A549 (cell line): Measurements from ENCODE around the gene PRDM10. TPM values are rescaled to one million over a fixed set of nuclear protein-coding genes. Genes with fewer than 3 reads are reported as not detected.

ENCODE experiments used
- ATAC-seq, 2 experiments: fragments of 200-7000 bp in 1 of 2; fragments of >200 bp in 1 of 2; cut with Nextera tagmentation in 1 of 2; cut with Tn5 transposase in 1 of 2; 3 replicates each; pipeline versions ENCODE4 v1.8.0 to v1.9.1; 2018 to 2020; ENCODE audit warnings: mild to moderate bottlenecking in 1 of 2, moderate library complexity in 1 of 2
- CTCF ChIA-PET: fragments of 300-600 bp; sonication (Branson Sonifier 250); formaldehyde crosslinking; extraction: SDS; loops from one replicate; lab custom pipeline; 2021; ENCODE audit warnings: antibody characterized with exemption, inconsistent platforms; lab: Yijun Ruan, JAX
- POLR2A ChIA-PET: fragments of 350-600 bp; formaldehyde crosslinking; extraction: SDS; loops from one replicate; lab custom pipeline; 2021; ENCODE audit warnings: antibody characterized with exemption, inconsistent platforms; lab: Yijun Ruan, JAX
- DNase-seq, 2 experiments: peaks; one replicate each; pipeline versions ENCODE4 v3.0.0 to v3.0.0-alpha.2; 2011 to 2016; ENCODE audit warnings: low read depth in 1 of 2, low spot score in 1 of 2
- FAIRE-seq: peaks from 2 replicates; lab custom pipeline; 2011; peaks lifted over from hg19 to GRCh38; lab: Jason Lieb, UNC
- H3K27ac ChIP-seq, 2 experiments: fragments of >200 bp; sonication (Bioruptor Twin); formaldehyde crosslinking; 3 replicates each; pipeline ENCODE4 v1.5.1; 2016 to 2017
- H3K4me1 ChIP-seq: fragments of >200 bp; sonication (Bioruptor Twin); formaldehyde crosslinking; 3 replicates; pipeline ENCODE4 v1.6.1; 2016
- H3K4me2 ChIP-seq: fragments of >200 bp; sonication (Bioruptor Twin); formaldehyde crosslinking; 3 replicates; pipeline ENCODE4 v1.6.1; 2016
- H3K4me3 ChIP-seq: fragments of >200 bp; sonication (Bioruptor Twin); formaldehyde crosslinking; 3 replicates; pipeline ENCODE4 v1.5.1; 2016
- H3K9me3 ChIP-seq: fragments of >200 bp; sonication (Bioruptor Twin); formaldehyde crosslinking; 3 replicates; pipeline ENCODE4 v1.6.1; 2016
- ATOH8 ChIP-seq: fragments of 250-450 bp; sonication (Bioruptor Pico); IDR thresholded peaks from 2 replicates; pipeline ENCODE4 v1.5.0; 2020; ENCODE audit warnings: low read depth, mild to moderate bottlenecking, moderate library complexity
- BHLHE40 ChIP-seq: IDR thresholded peaks from 2 replicates; pipeline ENCODE4 v1.6.1; 2012; ENCODE audit warnings: low read depth, low read length, inconsistent platforms
- CBX2 ChIP-seq: fragments of 200-600 bp; sonication (generic); IDR thresholded peaks from 2 replicates; pipeline ENCODE4 v1.6.1; 2016; ENCODE audit warnings: low read depth, mild to moderate bottlenecking, borderline replicate concordance
- CEBPB ChIP-seq, 2 experiments: fragments of >200 bp in 1 of 2; sonication (Bioruptor Twin) in 1 of 2; formaldehyde crosslinking in 1 of 2; IDR thresholded peaks; 2 replicates each; pipeline ENCODE4 v1.6.1; 2012 to 2016
- CHD2 ChIP-seq: fragments of 150-350 bp; IDR thresholded peaks from 2 replicates; pipeline ENCODE4 v1.6.1; 2014; ENCODE audit warnings: low read length; ENCODE audit not compliant: partially characterized antibody
- ELK1 ChIP-seq: fragments of 150-350 bp; IDR thresholded peaks from 2 replicates; pipeline ENCODE4 v1.6.1; 2014; ENCODE audit warnings: low read depth, mild to moderate bottlenecking, low read length
- EP300 ChIP-seq, 2 experiments: fragments of >200 bp; sonication (Bioruptor Twin); formaldehyde crosslinking; IDR thresholded peaks; 2 replicates in 1 of 2; 3 replicates in 1 of 2; pipeline ENCODE4 v1.6.1; 2016 to 2017
- ESRRA ChIP-seq: fragments of 150-350 bp; IDR thresholded peaks from 2 replicates; pipeline ENCODE4 v1.6.1; 2014; ENCODE audit warnings: mild to moderate bottlenecking, low read length, borderline replicate concordance
- FOSL2 ChIP-seq, 2 experiments: fragments of 450-650 bp in 1 of 2; fragments of >200 bp in 1 of 2; sonication (Bioruptor Twin) in 1 of 2; formaldehyde crosslinking; IDR thresholded peaks; 2 replicates each; pipeline versions ENCODE4 v1.5.0 to v1.6.1; 2016 to 2020; ENCODE audit warnings: mild to moderate bottlenecking in 1 of 2, moderate library complexity in 1 of 2
- GATA3 ChIP-seq: IDR thresholded peaks from 2 replicates; pipeline ENCODE4 v1.6.1; 2012; ENCODE audit warnings: borderline replicate concordance
- HOXA7 ChIP-seq: fragments of 250-450 bp; sonication (Bioruptor Pico); IDR thresholded peaks from 2 replicates; pipeline ENCODE4 v1.5.0; 2020; ENCODE audit warnings: mild to moderate bottlenecking, moderate library complexity
- JUN ChIP-seq, 2 experiments: fragments of >200 bp; sonication (Bioruptor Twin); formaldehyde crosslinking; IDR thresholded peaks; 2 replicates in 1 of 2; 3 replicates in 1 of 2; pipeline ENCODE4 v1.6.1; 2016 to 2017
- KDM1A ChIP-seq: fragments of 200-600 bp; sonication (generic); IDR thresholded peaks from 2 replicates; pipeline ENCODE4 v1.6.1; 2016; ENCODE audit warnings: low read depth, mild to moderate bottlenecking
- MAFK ChIP-seq: fragments of 450-650 bp; IDR thresholded peaks from 2 replicates; pipeline ENCODE4 v1.6.1; 2014; ENCODE audit not compliant: partially characterized antibody
- MAZ ChIP-seq: fragments of 150-350 bp; IDR thresholded peaks from 2 replicates; pipeline ENCODE4 v1.6.1; 2014; ENCODE audit warnings: antibody characterized with exemption, low read depth, low read length, borderline replicate concordance
- NPAS2 ChIP-seq: fragments of 250-450 bp; sonication (Bioruptor Pico); IDR thresholded peaks from 2 replicates; pipeline ENCODE4 v1.8.0; 2022; ENCODE audit warnings: mild to moderate bottlenecking, moderate library complexity, borderline replicate concordance
- POLR2A ChIP-seq: IDR thresholded peaks from 2 replicates; pipeline ENCODE4 v1.6.1; 2012; ENCODE audit warnings: mild to moderate bottlenecking, low read length
- RAD21 ChIP-seq, 2 experiments: fragments of >200 bp in 1 of 2; sonication (Bioruptor Twin) in 1 of 2; formaldehyde crosslinking in 1 of 2; IDR thresholded peaks in 1 of 2; conservative IDR thresholded peaks in 1 of 2; 2 replicates in 1 of 2; 3 replicates in 1 of 2; pipeline ENCODE4 v1.6.1; 2012 to 2018; ENCODE audit warnings: inconsistent platforms in 1 of 2
- SMC3 ChIP-seq: fragments of >200 bp; sonication (Bioruptor Twin); formaldehyde crosslinking; IDR thresholded peaks from 3 replicates; pipeline ENCODE4 v1.6.1; 2018; ENCODE audit warnings: inconsistent platforms
- SREBF2 ChIP-seq: fragments of 450-650 bp; IDR thresholded peaks from 2 replicates; pipeline ENCODE4 v1.6.1; 2014; ENCODE audit warnings: mild to moderate bottlenecking, moderate library complexity
- USF2 ChIP-seq: fragments of 450-650 bp; IDR thresholded peaks from 2 replicates; pipeline ENCODE4 v1.6.1; 2014; ENCODE audit warnings: antibody characterized with exemption
- ZC3H11A ChIP-seq: fragments of 450-650 bp; IDR thresholded peaks from 2 replicates; pipeline ENCODE4 v1.6.1; 2014; ENCODE audit warnings: antibody characterized with exemption, mild to moderate bottlenecking
- ZFP36 ChIP-seq: fragments of 450-650 bp; IDR thresholded peaks from 2 replicates; pipeline ENCODE4 v1.6.1; 2014; ENCODE audit warnings: borderline replicate concordance; ENCODE audit not compliant: partially characterized antibody
- WGBS: methylation state at CpG from one replicate; pipeline ENCODE4 v1.1.6; 2017; ENCODE audit errors: missing lambda C conversion rate; 5-methylcytosine and 5-hydroxymethylcytosine counted together
- polyA plus RNA-seq, 4 experiments: library from polyadenylated mRNA; depleted of rRNA in 3 of 4; stranded (reverse); fragments of >200 nt; fragmentation: RNase III in 1 of 4; extraction: RNeasy Plus Mini Kit Qiagen cat#74134 plus additional on column Dnase treatment in 1 of 4; gene quantifications; 2 replicates in 3 of 4; 3 replicates in 1 of 4; pipeline ENCODE4 v1.2.3, GENCODE V29; 2011 to 2017
- TF ChIP-seq, protein P1 (sequence below): fragments of >200 bp; sonication (Bioruptor Twin); formaldehyde crosslinking; IDR thresholded peaks from 2 replicates; pipeline ENCODE4 v1.6.1; 2016
- TF ChIP-seq, protein P2 (sequence below): fragments of 200-600 bp; sonication (generic); IDR thresholded peaks from 2 replicates; pipeline ENCODE4 v1.6.1; 2016; ENCODE audit warnings: antibody characterized with exemption, mild to moderate bottlenecking, moderate library complexity

PRDM10 gene
- polyA plus RNA-seq, 2 of the 4 experiments (the other 2 are of a cell fraction), result 3.1 to 4.0 TPM

GRCh38 chr11:129864811-129865210 lies 137.8 kb downstream of the PRDM10 start:
- no peak for FAIRE-seq
- CTCF ChIA-PET, result no interaction called here
- peaks cover 15% of the 10 kb centered on the region for H3K4me1 ChIP-seq
- H3K4me3 ChIP-seq, result no peak overlapping the region
- POLR2A ChIA-PET, result interaction anchor here (1.4 kb wide), 1 partner anchor 17 kb away, joined by 3 read pairs; no protein-coding TSS in a partner anchor
- H3K27ac ChIP-seq, result no peak overlapping the region
- WGBS, result 100% methylated on average over 5 of the region's 5 CpGs
- no peak for ATAC-seq
- no peaks in the 10 kb centered on the region for H3K9me3 ChIP-seq
- H3K4me2 ChIP-seq, result no peak overlapping the region
- TF ChIP-seq, protein P1, sequence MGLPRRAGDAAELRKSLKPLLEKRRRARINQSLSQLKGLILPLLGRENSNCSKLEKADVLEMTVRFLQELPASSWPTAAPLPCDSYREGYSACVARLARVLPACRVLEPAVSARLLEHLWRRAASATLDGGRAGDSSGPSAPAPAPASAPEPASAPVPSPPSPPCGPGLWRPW, result no peak
- TF ChIP-seq MAFK, result no peak
- TF ChIP-seq ESRRA, result no peak
- no peak for TF ChIP-seq NPAS2 (CRISPR knock-in tag)
- TF ChIP-seq CEBPB (IDR thresholded peaks at IDR 0.05), result no peak
- no peak for DNase-seq

DNA sequence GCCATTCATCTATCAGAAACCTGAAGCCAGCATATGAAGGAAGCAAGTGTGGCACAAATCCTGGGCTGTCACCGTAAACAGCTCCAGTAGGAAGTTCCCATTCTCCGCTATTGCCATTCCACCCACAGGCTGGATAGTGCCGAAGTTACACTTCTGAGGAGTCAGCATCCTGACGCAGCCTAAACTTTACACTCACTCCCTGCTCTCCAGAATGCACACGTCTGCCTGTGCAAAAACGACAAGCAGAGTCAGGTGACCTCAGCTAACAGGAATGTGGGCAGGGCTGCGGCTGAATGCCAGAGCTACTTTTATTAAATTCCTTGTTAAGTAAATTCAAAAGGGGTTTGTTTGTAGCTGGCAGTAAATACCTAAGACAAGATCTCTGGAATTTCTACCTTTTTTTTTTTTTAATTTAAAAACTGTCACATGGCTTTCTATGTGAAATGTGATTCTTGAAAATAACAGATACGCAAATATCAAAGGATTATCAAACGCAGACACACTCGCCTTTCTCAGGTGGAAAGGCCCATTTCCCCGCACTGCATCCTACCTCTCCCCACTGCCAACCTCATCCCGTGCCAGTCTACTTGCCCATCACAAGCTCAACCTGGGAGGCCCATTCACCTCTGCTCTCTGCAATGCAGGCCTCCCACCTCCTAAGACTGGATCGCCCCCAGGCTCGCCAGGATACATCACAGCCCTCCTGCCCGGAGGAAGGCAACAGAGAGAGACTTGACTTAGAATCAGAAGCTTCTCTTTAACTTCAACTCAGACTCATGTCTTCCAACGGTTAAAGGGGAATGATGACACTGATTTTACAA lies 140.7 kb downstream of the PRDM10 start:
- 10% methylated on average over 16 of the region's 16 CpGs for WGBS
- POLR2A ChIA-PET, result interaction anchor here (0.7 to 1.1 kb wide), 3 partner anchors 141 to 951 kb away, joined by 3 to 4 read pairs (median 3); partner anchors contain the start of gene PRDM10

DNA sequence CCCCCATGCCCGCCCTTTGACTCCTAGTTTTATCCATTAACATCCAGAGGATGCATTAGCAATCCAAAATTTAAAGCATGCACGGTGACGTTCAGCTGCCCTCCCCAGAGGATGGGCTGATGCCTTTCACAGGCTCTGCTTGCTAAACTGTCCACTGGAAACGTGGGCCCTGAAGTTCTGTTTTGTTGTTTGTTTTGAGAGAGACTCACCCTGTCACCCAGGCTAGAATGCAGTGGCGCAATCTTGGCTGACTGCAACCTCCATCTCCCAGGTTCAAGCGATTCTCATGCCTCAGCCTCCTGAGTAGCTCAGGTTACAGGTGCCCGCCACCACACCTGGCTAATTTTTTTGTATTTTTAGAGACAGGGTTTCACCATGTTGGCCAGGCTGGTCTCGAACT lies 146.6 kb downstream of the PRDM10 start:
- no peak for DNase-seq
- H3K4me1 ChIP-seq, result peaks cover 15% of the 10 kb centered on the region
- H3K9me3 ChIP-seq, result no peaks in the 10 kb centered on the region
- no peak for FAIRE-seq
- no peak overlapping the region for H3K27ac ChIP-seq
- ChIA-PET POLR2A (no interaction called here), CTCF (no interaction called here)
- no peak for TF ChIP-seq MAZ
- no peak for TF ChIP-seq CHD2
- TF ChIP-seq CBX2, result no peak
- TF ChIP-seq BHLHE40, result no peak
- no peak for TF ChIP-seq ELK1
- TF ChIP-seq EP300 (IDR thresholded peaks at IDR 0.05), result no peak
- TF ChIP-seq KDM1A, result no peak
- no peak for TF ChIP-seq SREBF2
- TF ChIP-seq ZC3H11A, result no peak
- TF ChIP-seq ZFP36, result no peak
- no peak for TF ChIP-seq GATA3
- TF ChIP-seq, protein P2, sequence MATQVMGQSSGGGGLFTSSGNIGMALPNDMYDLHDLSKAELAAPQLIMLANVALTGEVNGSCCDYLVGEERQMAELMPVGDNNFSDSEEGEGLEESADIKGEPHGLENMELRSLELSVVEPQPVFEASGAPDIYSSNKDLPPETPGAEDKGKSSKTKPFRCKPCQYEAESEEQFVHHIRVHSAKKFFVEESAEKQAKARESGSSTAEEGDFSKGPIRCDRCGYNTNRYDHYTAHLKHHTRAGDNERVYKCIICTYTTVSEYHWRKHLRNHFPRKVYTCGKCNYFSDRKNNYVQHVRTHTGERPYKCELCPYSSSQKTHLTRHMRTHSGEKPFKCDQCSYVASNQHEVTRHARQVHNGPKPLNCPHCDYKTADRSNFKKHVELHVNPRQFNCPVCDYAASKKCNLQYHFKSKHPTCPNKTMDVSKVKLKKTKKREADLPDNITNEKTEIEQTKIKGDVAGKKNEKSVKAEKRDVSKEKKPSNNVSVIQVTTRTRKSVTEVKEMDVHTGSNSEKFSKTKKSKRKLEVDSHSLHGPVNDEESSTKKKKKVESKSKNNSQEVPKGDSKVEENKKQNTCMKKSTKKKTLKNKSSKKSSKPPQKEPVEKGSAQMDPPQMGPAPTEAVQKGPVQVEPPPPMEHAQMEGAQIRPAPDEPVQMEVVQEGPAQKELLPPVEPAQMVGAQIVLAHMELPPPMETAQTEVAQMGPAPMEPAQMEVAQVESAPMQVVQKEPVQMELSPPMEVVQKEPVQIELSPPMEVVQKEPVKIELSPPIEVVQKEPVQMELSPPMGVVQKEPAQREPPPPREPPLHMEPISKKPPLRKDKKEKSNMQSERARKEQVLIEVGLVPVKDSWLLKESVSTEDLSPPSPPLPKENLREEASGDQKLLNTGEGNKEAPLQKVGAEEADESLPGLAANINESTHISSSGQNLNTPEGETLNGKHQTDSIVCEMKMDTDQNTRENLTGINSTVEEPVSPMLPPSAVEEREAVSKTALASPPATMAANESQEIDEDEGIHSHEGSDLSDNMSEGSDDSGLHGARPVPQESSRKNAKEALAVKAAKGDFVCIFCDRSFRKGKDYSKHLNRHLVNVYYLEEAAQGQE, result no peak
- no peak for TF ChIP-seq SMC3
- TF ChIP-seq POLR2A, result no peak
- no peak for TF ChIP-seq RAD21 (conservative IDR thresholded peaks at IDR 0.05 in 1 of 2, IDR thresholded peaks at IDR 0.05 in 1 of 2)
- H3K4me2 ChIP-seq, result no peak overlapping the region
- no peak overlapping the region for H3K4me3 ChIP-seq
- 97% methylated on average over 8 of the region's 8 CpGs for WGBS
- no peak for ATAC-seq

More for the DNA sequence above, 140.7 kb downstream of the PRDM10 start:
- ATAC-seq (peak; percentile 98), DNase-seq (peak; percentile 84 to 89), FAIRE-seq (no peak)
- peak overlapping the region; percentile 82 for H3K4me2 ChIP-seq
- H3K9me3 ChIP-seq, result no peaks in the 10 kb centered on the region
- CTCF ChIA-PET, result interaction anchor here (1.0 kb wide), 1 partner anchor 270 kb away, joined by 3 read pairs; no protein-coding TSS in a partner anchor
- peaks cover 15% of the 10 kb centered on the region for H3K4me1 ChIP-seq
- TF ChIP-seq FOSL2 (IDR thresholded peaks at IDR 0.05) (no peak), FOSL2 (CRISPR knock-in tag; IDR thresholded peaks at IDR 0.05) (peak; percentile 58), GATA3 (peak; percentile 65; the same call in 1 of the 2 replicates), JUN (IDR thresholded peaks at IDR 0.05) (peak in 1 of 2 experiments; percentile 17; a peak in 1 of 5 replicates), HOXA7 (CRISPR knock-in tag) (no peak), USF2 (0 out of 2 replicates have a peak, but pooled peaks have one; percentile 41), ATOH8 (CRISPR knock-in tag) (no peak), MAFK (peak; percentile 82)
- 0 out of 3 replicates have a peak overlapping the region, but pooled peaks have one; percentile 1 for H3K4me3 ChIP-seq
- H3K27ac ChIP-seq, result peak overlapping the region; percentile 69 to 81
